Activated CD4-positive, alpha-beta T cell treated with anti-CD3 and anti-CD28 coated beads, Interleukin-2, amount 10 ng/mL, durations not matched to agents 7 days and 5 days (primary cell): ENCODE data around the gene DENND1A. TPM values are rescaled to one million over a fixed set of nuclear protein-coding genes. Genes with fewer than 3 reads are reported as not detected.
A peak's percentile ranks its signal among the peaks of the same experiment; 100 is the strongest.
"Not testable (repeated sequence)": the region's sequence is repeated elsewhere in the genome, so short reads cannot be mapped to it uniquely, and the experiment has no call there.

Experiments used
- CTCF ChIA-PET: fragments of 350-600 bp; sonication (Branson Sonifier 250); formaldehyde crosslinking; loops from one replicate; lab custom pipeline; 2021; ENCODE audit warnings: antibody characterized with exemption; lab: Charles Lee
- POLR2A ChIA-PET: fragments of 350-600 bp; sonication (Branson Sonifier 250); formaldehyde crosslinking; loops from one replicate; lab custom pipeline; 2021; ENCODE audit warnings: antibody characterized with exemption; lab: Charles Lee
- DNase-seq: peaks from one replicate; pipeline ENCODE4 v3.0.0-alpha.2; 2020
- H3K27ac Mint-ChIP-seq: one replicate; pipeline ENCODE4 v1.8.0; 2021; ENCODE audit warnings: mild to moderate bottlenecking, moderate library complexity, mixed read lengths
- H3K27me3 Mint-ChIP-seq: one replicate; pipeline ENCODE4 v1.8.0; 2021; ENCODE audit warnings: mixed read lengths
- H3K36me3 Mint-ChIP-seq: one replicate; pipeline ENCODE4 v1.8.0; 2021; ENCODE audit warnings: low read depth, mixed read lengths
- H3K4me1 Mint-ChIP-seq: one replicate; pipeline ENCODE4 v1.8.0; 2021; ENCODE audit warnings: mixed read lengths
- H3K4me3 Mint-ChIP-seq: one replicate; pipeline ENCODE4 v1.8.0; 2021; ENCODE audit warnings: mild to moderate bottlenecking, moderate library complexity, mixed read lengths
- H3K9me3 Mint-ChIP-seq: one replicate; pipeline ENCODE4 v1.8.0; 2021; ENCODE audit warnings: mixed read lengths
- total RNA-seq, 2 experiments: library from RNA; stranded (reverse); gene quantifications; one replicate each; pipeline ENCODE4 v1.2.3, GENCODE V29; 2021

DENND1A gene, protein sequence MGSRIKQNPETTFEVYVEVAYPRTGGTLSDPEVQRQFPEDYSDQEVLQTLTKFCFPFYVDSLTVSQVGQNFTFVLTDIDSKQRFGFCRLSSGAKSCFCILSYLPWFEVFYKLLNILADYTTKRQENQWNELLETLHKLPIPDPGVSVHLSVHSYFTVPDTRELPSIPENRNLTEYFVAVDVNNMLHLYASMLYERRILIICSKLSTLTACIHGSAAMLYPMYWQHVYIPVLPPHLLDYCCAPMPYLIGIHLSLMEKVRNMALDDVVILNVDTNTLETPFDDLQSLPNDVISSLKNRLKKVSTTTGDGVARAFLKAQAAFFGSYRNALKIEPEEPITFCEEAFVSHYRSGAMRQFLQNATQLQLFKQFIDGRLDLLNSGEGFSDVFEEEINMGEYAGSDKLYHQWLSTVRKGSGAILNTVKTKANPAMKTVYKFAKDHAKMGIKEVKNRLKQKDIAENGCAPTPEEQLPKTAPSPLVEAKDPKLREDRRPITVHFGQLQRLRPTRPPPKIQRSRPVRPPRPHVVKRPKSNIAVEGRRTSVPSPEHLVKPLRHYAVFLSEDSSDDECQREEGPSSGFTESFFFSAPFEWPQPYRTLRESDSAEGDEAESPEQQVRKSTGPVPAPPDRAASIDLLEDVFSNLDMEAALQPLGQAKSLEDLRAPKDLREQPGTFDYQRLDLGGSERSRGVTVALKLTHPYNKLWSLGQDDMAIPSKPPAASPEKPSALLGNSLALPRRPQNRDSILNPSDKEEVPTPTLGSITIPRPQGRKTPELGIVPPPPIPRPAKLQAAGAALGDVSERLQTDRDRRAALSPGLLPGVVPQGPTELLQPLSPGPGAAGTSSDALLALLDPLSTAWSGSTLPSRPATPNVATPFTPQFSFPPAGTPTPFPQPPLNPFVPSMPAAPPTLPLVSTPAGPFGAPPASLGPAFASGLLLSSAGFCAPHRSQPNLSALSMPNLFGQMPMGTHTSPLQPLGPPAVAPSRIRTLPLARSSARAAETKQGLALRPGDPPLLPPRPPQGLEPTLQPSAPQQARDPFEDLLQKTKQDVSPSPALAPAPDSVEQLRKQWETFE
- 10 to 100 TPM; 15.5 to 21.2 TPM for total RNA-seq

DNA sequence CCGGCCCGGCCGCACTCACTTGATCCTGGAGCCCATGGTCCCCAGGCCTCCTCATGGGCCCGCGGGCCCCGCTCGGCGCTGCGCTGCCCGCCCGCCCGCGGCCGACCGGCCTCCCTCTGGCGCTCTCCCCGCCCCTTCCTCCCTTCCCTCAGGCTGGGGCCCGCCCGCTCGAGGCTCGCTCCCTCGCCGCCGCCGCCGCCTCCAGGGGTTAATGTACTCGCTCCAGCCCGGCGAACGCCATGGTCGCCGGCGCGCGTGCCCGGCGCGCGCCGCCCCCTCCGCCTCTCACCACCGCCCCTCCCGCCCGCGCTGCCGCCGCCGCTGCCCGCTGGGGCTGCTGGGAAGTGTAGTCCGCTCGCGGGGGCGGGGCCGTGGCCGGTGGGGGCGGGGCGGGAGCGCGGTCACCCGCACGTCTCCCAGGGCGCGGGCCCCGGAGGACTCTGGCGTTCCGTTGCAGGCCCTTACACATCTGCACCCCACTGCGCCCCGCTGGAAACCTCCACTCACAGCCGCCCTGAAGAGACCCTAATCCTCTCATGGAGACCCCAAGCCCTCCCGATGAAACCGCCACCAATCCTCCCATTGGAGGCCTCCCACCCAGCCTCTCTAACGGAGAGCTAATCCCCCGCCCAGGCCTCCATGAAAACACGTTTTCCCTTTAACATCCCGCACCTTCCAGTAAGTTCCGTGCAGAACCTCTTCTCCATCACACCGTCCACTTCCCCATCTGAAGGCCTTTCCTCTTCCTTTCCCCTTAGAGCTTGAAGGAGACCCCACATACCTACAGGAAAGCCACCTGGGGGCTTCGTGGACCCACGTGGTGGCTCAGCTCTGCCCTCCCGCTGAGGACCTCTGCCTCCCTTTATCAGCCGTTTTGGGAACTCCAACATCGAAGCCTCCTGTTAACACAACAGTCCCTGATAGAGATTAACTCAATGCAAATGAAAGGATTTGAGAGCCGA lies at the start of gene DENND1A:
Gene DENND1A, minus strand, starts transcription at position 257 of the 962 bp plus-strand sequence. Its CDS starts 221 bp downstream, at position 36.
- H3K27me3 Mint-ChIP-seq: peaks cover 16% of the 10 kb centered on the region
- ChIA-PET CTCF (no interaction called here), POLR2A (no interaction called here)
- peak; percentile 91 for DNase-seq
- H3K4me1 Mint-ChIP-seq: peaks cover 39% of the 10 kb centered on the region
- peak within 1 kb of the TSS; percentile 78 for H3K27ac Mint-ChIP-seq
- H3K4me3 Mint-ChIP-seq: peak within 1 kb of the TSS; percentile 83
- H3K9me3 Mint-ChIP-seq: no peaks in the 10 kb centered on the region
- H3K36me3 Mint-ChIP-seq: no peaks in the 10 kb centered on the region

DNA sequence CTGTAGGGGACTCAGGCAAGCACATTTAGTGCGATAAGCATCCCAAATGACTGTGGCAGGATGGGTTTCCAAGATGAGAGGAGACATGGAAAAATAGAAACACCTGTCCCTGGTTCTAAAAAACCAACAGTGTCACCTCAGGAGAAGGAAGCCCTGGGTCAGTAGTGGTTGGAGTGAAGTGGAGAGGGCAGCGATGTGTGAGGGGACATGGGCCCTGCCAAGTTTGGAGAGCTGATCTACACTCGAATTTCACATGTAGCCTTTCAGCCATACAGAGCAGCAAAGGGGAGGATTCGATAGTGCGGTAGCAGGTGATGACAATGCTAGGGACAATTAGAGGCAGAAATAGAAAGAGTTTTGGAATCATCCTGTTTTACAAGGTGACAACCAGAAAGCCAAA lies 49.1 kb upstream of the DENND1A start:
- no peaks in the 10 kb centered on the region for H3K4me1 Mint-ChIP-seq
- peaks cover 23% of the 10 kb centered on the region for H3K27me3 Mint-ChIP-seq
- H3K27ac Mint-ChIP-seq: no peak overlapping the region
- H3K36me3 Mint-ChIP-seq: no peaks in the 10 kb centered on the region
- ChIA-PET CTCF (no interaction called here), POLR2A (no interaction called here)
- peaks cover 6% of the 10 kb centered on the region for H3K9me3 Mint-ChIP-seq
- no peak for DNase-seq
- H3K4me3 Mint-ChIP-seq: no peak overlapping the region

DNA sequence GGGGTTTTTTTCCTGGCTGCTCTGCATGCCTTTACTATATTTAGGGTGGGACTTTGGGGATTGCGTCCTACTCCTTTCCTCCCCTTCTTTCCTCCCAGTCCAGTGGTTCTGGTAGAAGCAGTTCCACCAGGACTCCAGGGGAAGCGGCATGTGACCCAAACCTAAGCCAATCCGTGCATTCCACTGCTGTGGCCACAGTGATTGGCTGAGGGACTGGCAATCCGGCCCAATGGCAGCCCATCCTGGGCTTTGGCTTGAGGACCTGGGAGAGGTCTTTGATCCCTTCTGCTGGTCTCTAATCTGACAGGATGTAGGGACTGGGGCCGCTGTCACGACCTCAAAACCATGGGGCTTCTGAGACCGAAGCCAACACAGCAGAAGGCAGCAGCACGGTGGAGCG lies 46.7 kb upstream of the DENND1A start:
- H3K27me3 Mint-ChIP-seq: peaks cover 20% of the 10 kb centered on the region
- POLR2A ChIA-PET, H3K4me1 Mint-ChIP-seq, DNase-seq, CTCF ChIA-PET, H3K27ac Mint-ChIP-seq, H3K4me3 Mint-ChIP-seq, H3K9me3 Mint-ChIP-seq, H3K36me3 Mint-ChIP-seq: not testable (repeated sequence)

DNA sequence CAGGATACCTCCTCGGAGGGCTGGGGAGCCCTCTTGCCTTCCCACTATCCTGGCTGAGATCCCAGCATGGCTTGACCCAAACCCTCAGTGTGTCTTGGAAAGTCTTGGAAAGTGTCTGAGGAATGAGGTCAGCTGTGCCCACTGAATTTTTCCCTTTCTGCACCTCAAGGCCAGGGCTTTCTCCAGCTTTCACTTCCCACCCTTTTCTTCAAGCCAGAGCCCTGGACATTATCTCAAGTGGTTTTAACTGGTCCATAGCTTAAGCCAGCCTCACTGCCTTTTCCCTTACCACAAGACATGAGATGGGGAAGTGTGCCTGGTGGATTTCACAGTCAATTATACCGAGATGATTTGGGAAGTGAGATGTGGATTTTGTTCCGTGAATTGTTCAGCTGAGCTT lies 45.9 kb upstream of the DENND1A start:
- no peaks in the 10 kb centered on the region for H3K36me3 Mint-ChIP-seq
- CTCF ChIA-PET: no interaction called here
- H3K27ac Mint-ChIP-seq: no peak overlapping the region
- DNase-seq: no peak
- no peak overlapping the region for H3K4me3 Mint-ChIP-seq
- no peaks in the 10 kb centered on the region for H3K4me1 Mint-ChIP-seq
- H3K27me3 Mint-ChIP-seq: peaks cover 14% of the 10 kb centered on the region
- H3K9me3 Mint-ChIP-seq: peaks cover 6% of the 10 kb centered on the region
- POLR2A ChIA-PET: no interaction called here

DNA sequence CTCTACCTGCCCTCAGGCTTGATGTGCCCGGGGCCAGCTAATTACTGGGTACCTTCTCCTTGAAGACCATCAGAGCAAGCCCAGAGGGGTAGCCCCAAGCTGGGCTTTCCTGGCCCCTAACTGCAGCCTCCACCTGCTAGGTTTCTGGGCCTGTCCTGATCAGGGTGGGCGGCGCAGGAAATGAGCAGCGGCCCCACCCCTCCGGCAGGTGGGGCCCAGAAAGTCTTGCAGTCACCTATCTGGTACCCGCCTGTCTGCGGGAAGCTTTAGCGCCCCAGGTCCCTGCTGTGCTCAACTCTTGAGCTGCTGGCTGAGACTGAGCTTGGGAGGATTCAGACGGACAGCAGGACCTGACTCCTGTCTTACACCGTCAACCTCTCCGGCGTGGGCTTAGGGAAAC lies 44.5 kb upstream of the DENND1A start:
- ChIA-PET CTCF (no interaction called here), POLR2A (no interaction called here)
- H3K27me3 Mint-ChIP-seq: peaks cover 7% of the 10 kb centered on the region
- DNase-seq: no peak
- H3K4me1 Mint-ChIP-seq: no peaks in the 10 kb centered on the region
- H3K4me3 Mint-ChIP-seq: no peak overlapping the region
- no peak overlapping the region for H3K27ac Mint-ChIP-seq
- peaks cover 3% of the 10 kb centered on the region for H3K9me3 Mint-ChIP-seq
- no peaks in the 10 kb centered on the region for H3K36me3 Mint-ChIP-seq

DNA sequence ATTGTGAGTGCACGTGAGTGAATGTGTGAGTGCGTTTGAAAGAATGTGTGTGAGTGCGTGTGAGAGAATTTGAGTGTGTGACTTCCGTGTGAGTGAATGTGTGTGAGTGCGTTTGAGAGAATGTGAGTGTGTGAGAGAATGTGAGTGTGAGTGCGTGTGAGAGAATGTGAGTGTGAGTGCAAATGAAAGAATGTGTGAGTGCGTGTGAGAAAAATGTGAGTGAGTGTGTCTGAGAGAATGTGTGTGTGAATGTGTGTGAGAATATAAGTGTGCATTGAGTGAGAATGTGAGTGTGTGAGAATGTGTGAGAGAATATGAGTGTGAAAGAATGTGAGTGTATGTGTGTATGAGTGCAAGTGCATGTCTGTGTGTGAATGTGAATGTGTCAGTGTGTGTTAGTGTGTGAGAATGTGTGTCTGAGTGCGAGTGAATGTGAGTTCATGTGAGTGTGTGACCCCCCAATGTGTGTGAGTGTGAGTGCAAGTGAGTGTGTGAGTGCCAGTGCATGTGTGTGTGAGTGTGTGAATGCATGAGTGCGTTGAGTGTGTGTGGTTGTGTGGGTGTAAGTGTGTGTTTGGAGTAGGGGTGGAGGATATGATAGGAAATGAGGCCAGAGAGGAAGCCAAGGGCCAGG lies 43.8 kb upstream of the DENND1A start:
- Mint-ChIP-seq H3K27ac (no peak overlapping the region), H3K4me3 (no peak overlapping the region), H3K36me3 (no peaks in the 10 kb centered on the region), H3K4me1 (no peaks in the 10 kb centered on the region), H3K9me3 (no peaks in the 10 kb centered on the region), H3K27me3 (peaks cover 2% of the 10 kb centered on the region)
- no peak for DNase-seq
- CTCF ChIA-PET: no interaction called here
- POLR2A ChIA-PET: no interaction called here

DNA sequence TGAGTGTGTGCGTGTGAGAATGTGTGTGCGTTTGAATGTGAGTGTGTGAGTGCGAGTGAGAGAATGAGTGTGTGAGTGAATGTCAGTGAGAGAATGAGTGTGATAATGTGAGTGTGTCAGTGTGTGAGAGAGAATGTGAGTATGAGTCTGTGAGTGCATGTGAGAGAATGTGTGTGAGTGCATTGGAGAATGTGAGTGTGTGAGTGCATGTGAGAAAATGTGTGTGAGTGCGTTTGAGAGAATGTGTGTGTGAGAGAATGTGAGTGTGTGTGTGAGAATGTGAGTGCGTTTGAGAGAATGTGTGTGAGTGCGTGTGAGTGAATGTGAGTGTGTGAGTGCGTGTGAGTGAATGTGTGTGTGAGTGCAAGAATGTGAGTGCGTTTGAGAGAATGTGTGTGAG lies 42.7 kb upstream of the DENND1A start:
- Mint-ChIP-seq H3K27ac (no peak overlapping the region), H3K9me3 (no peaks in the 10 kb centered on the region), H3K36me3 (no peaks in the 10 kb centered on the region), H3K4me1 (no peaks in the 10 kb centered on the region), H3K27me3 (peaks cover 2% of the 10 kb centered on the region), H3K4me3 (no peak overlapping the region)
- CTCF ChIA-PET: no interaction called here
- no peak for DNase-seq
- POLR2A ChIA-PET: no interaction called here

DNA sequence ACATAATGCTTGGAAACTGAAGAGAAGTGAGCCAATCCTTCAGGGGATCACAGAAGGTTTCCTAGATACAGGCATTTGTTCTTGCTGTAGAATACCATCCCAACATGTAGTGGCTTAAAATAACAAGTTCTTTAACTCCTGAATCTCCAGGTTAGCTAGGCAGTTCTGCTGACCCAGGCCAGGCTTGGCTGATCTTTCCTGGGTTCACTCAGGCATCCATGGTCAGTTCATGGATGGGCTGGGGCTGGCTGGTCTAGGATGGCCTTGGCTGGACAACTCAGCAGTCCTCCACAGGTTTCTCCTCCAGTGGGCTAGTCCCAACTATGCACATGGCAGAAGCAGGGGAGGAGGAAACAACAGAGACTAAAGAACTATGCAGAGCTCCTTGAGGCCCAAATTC lies 37.4 kb upstream of the DENND1A start:
- DNase-seq: no peak
- Mint-ChIP-seq H3K9me3 (no peaks in the 10 kb centered on the region), H3K27me3 (peaks cover 27% of the 10 kb centered on the region), H3K27ac (no peak overlapping the region), H3K4me3 (no peak overlapping the region), H3K4me1 (peaks cover 5% of the 10 kb centered on the region), H3K36me3 (no peaks in the 10 kb centered on the region)
- ChIA-PET CTCF (no interaction called here), POLR2A (no interaction called here)

DNA sequence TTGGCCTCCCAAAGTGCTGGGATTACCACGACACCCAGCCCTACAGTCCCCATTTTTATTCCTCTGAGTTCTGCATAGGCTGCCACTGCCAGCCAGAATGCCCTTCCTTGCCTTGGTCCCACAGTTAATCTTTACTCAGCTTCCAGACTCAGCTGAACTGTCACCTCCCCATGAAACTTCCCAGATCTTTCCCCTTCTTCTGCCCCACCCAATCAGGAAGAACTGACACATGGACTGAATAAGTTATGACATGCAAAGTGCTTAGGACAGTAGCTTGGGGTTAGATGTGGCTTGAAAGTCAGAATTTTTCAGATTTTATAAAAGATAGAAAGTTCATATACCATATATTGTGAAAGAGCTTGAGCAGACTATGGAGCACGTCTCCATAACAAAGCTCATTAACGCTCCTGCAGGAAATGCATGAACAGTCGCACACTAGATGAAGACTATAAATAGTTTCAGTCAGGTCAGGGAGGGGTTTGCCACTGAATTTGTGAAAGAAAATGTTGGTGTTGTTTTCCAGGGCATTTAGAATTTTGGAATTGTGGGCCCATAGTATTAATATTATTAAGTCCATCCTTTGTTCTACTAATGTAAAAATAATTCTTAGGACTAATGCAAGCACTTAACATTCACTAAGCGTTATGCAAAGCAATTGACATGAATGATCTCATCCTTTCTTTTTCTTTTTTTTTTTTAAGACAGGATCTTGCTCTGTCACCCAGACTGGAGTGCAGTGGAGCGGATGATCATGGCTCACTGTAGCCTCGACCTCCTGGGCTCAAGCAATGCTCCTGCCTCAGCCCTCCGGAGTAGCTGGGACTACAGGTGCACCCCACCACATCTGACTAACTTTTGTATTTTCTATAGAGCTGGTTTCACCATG lies 36.1 kb upstream of the DENND1A start:
- Mint-ChIP-seq H3K27ac (no peak overlapping the region), H3K9me3 (no peaks in the 10 kb centered on the region), H3K27me3 (peaks cover 27% of the 10 kb centered on the region), H3K4me1 (peaks cover 5% of the 10 kb centered on the region), H3K4me3 (no peak overlapping the region), H3K36me3 (no peaks in the 10 kb centered on the region)
- DNase-seq: no peak
- POLR2A ChIA-PET: no interaction called here
- CTCF ChIA-PET: no interaction called here

DNA sequence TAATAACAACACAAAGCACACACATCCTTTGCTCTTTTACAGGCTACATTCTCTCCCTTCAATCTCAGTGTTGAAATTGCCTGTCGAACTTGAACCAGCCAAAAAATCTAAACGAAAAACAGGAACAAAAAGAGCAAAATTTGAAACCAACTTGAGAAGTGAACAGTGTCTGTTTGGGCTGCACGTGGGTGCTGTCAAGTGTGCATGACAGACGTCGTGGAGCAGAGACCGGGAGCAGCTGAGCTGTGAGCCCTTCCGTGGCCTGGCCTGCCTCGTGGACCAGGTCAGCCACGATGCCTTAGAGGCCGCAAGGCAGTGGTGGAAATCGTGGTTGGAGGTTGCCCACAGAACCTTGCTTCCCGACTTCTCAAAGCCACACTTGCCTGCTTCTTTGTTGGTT lies 34.8 kb upstream of the DENND1A start:
- no peaks in the 10 kb centered on the region for H3K9me3 Mint-ChIP-seq
- POLR2A ChIA-PET: no interaction called here

DNA sequence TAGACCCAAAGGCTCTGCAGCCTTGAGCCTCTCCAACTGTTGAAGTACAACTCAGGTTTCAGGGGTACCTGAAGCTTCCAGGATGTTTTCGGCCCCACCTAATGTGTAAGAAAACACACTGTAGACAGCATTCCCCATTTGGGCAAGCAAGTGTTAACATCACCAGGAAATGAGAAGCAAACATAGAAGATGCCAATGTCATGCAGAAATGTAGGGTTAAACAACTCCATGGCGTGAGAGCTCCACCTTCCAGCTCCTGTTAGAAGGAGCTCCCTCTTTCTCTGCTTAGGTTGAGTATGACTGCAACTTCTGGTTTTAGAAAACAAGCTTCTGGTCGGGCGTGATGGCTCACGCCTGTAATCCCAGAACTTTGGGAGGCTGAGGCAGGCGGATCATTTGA lies 31.0 kb upstream of the DENND1A start:
- Mint-ChIP-seq H3K4me3 (no peak overlapping the region), H3K27me3 (peaks cover 31% of the 10 kb centered on the region), H3K36me3 (no peaks in the 10 kb centered on the region), H3K9me3 (no peaks in the 10 kb centered on the region), H3K27ac (no peak overlapping the region), H3K4me1 (peaks cover 5% of the 10 kb centered on the region)
- ChIA-PET CTCF (interaction anchor here (1.0 kb wide), 1 partner anchor 19 kb away, joined by 4 read pairs; no protein-coding TSS in a partner anchor), POLR2A (interaction anchor here (0.6 kb wide), 1 partner anchor 66 kb away, joined by 4 read pairs; no protein-coding TSS in a partner anchor)
- no peak for DNase-seq

More for the DNA sequence above, 34.8 kb upstream of the DENND1A start:
- no peak overlapping the region for H3K27ac Mint-ChIP-seq
- no peaks in the 10 kb centered on the region for H3K36me3 Mint-ChIP-seq
- no peak overlapping the region for H3K4me3 Mint-ChIP-seq
- peaks cover 35% of the 10 kb centered on the region for H3K27me3 Mint-ChIP-seq
- CTCF ChIA-PET: no interaction called here
- peaks cover 5% of the 10 kb centered on the region for H3K4me1 Mint-ChIP-seq
- no peak for DNase-seq
